K562 (cell line): ENCODE data around the gene POU2F1. TPM values are rescaled to one million over a fixed set of nuclear protein-coding genes. Genes with fewer than 3 reads are reported as not detected.

ENCODE experiments used
- ARID1B ChIP-seq: fragments of 450-650 bp; IDR thresholded peaks from 2 replicates; pipeline ENCODE4 v1.6.1; 2016; ENCODE audit warnings: antibody characterized with exemption, mild to moderate bottlenecking, inconsistent platforms
- ATF7 ChIP-seq: fragments of 450-650 bp; IDR thresholded peaks from 2 replicates; pipeline ENCODE4 v1.7.1; 2014; ENCODE audit warnings: mild to moderate bottlenecking, moderate library complexity
- CBFA2T2 ChIP-seq: fragments of 450-650 bp; conservative IDR thresholded peaks from 2 replicates; pipeline ENCODE4 v1.6.1; 2017; ENCODE audit warnings: mild to moderate bottlenecking
- EP300 ChIP-seq: IDR thresholded peaks from 2 replicates; pipeline ENCODE4 v1.6.1; 2012; ENCODE audit warnings: low read length, improper control_type of control experiment
- FOXJ3 ChIP-seq: sonication (generic); formaldehyde crosslinking; IDR thresholded peaks from 2 replicates; pipeline ENCODE4 v1.4.0; 2020; ENCODE audit warnings: mild to moderate bottlenecking, missing genetic modification reagents
- GATA2 ChIP-seq: sonication (generic); formaldehyde crosslinking; IDR thresholded peaks from 2 replicates; pipeline ENCODE4 v1.4.0; 2020; ENCODE audit warnings: mild to moderate bottlenecking, missing genetic modification reagents
- GTF2E2 ChIP-seq: fragments of 200-800 bp; sonication (Bioruptor generic); IDR thresholded peaks from 2 replicates; pipeline ENCODE4 v1.6.1; 2016; ENCODE audit warnings: missing genetic modification characterization, missing compliant biosample characterization
- HDAC1 ChIP-seq, 2 experiments: fragments of 450-650 bp; IDR thresholded peaks; 2 replicates each; pipeline ENCODE4 v1.6.1; 2016 to 2017; ENCODE audit warnings: inconsistent platforms in 1 of 2, mild to moderate bottlenecking in 1 of 2, moderate library complexity in 1 of 2
- HDAC2 ChIP-seq: fragments of 450-650 bp; IDR thresholded peaks from 2 replicates; pipeline ENCODE4 v1.6.1; 2016; ENCODE audit warnings: mild to moderate bottlenecking
- KLF6 ChIP-seq: fragments of 250-450 bp; sonication (Bioruptor Pico); IDR thresholded peaks from 2 replicates; pipeline ENCODE4 v1.4.0; 2020; ENCODE audit warnings: mild to moderate bottlenecking, moderate library complexity, borderline replicate concordance
- NCOR1 ChIP-seq: fragments of 450-650 bp; IDR thresholded peaks from 2 replicates; pipeline ENCODE4 v1.6.1; 2016; ENCODE audit warnings: mild to moderate bottlenecking, moderate library complexity
- NR1H2 ChIP-seq: sonication (generic); formaldehyde crosslinking; IDR thresholded peaks from 2 replicates; pipeline ENCODE4 v1.4.0; 2020; ENCODE audit warnings: mild to moderate bottlenecking, missing genetic modification reagents
- ZEB2 ChIP-seq: fragments of 450-650 bp; IDR thresholded peaks from 2 replicates; pipeline ENCODE4 v1.6.1; 2016
- ZFP30 ChIP-seq: fragments of 250-450 bp; sonication (Bioruptor Pico); IDR thresholded peaks from 2 replicates; pipeline ENCODE4 v1.8.0; 2022; ENCODE audit warnings: moderate library complexity, mild to moderate bottlenecking, inconsistent platforms, borderline replicate concordance
- polyA plus RNA-seq, 8 experiments: library from polyadenylated mRNA; depleted of rRNA in 4 of 8; stranded (reverse) in 5 of 8; unstranded in 3 of 8; fragments of >200 nt; fragmentation: Nextera tagmentation in 2 of 8; fragmentation: Illumina TruSeq in 1 of 8; extraction: Ambion mirVana in 2 of 8; extraction: Trizol in 1 of 8; gene quantifications; 2 replicates each; pipeline versions ENCODE4 v1.2.1 to v1.2.3, GENCODE V29; 2011 to 2014; ENCODE audit warnings: inconsistent platforms in 1 of 8, missing spikeins in 1 of 8
- total RNA-seq, 7 experiments: library from RNA; depleted of rRNA in 6 of 7; stranded (reverse); fragments of >200 nt in 6 of 7; fragmentation: Illumina TruSeq in 2 of 7; extraction: Trizol in 2 of 7; gene quantifications; 2 replicates each; pipeline versions ENCODE4 v1.2.1 to v1.2.3, GENCODE V29; 2011 to 2021; ENCODE audit warnings: low replicate concordance in 1 of 7
- TF ChIP-seq, protein P1 (sequence below): fragments of 450-650 bp; formaldehyde crosslinking; IDR thresholded peaks from 2 replicates; pipeline ENCODE4 v1.4.0; 2022; ENCODE audit warnings: missing genetic modification characterization
- TF ChIP-seq, protein P2 (sequence below): sonication (generic); IDR thresholded peaks from 2 replicates; pipeline ENCODE4 v1.6.1; 2016

The POU2F1 gene
- total and polyA plus RNA-seq, 9 of the 15 experiments (the other 6 are each of a cell fraction or from before 2014, with no cell fraction given), result 2.6 to 22.3 (median 8.8) TPM

DNA sequence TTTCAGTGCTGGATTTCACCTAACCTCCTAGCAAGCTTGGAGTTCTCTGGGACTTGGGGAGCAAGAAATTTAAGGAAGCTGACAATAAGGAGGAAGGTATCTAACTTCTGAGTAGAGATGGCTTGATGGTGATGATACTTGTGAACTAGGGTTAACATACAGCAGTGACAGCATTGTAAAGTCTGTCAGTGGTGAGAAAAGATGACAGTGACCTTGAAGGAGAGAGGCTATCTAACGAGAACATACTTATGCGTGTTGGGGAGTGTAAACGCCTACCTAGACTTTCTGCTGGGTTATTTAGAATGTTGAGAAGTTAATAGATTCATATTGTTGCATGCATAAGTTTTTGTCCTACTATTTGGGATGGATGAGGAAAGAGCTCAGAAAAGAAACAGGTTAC, 16.3 kb downstream of the POU2F1 start (continued):
- TF ChIP-seq EP300, result peak; percentile 43; the same call in 1 of the 2 replicates
- TF ChIP-seq, protein P1, sequence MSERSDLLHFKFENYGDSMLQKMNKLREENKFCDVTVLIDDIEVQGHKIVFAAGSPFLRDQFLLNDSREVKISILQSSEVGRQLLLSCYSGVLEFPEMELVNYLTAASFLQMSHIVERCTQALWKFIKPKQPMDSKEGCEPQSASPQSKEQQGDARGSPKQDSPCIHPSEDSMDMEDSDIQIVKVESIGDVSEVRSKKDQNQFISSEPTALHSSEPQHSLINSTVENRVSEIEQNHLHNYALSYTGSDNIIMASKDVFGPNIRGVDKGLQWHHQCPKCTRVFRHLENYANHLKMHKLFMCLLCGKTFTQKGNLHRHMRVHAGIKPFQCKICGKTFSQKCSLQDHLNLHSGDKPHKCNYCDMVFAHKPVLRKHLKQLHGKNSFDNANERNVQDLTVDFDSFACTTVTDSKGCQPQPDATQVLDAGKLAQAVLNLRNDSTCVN (CRISPR knock-in tag), result no peak
- no peak for TF ChIP-seq NR1H2
- TF ChIP-seq ARID1B, result peak; percentile 85
- TF ChIP-seq NCOR1, result peak; percentile 68; the same call in 1 of the 2 replicates
- peak; percentile 18; the same call in 1 of the 2 replicates for TF ChIP-seq GATA2 (CRISPR knock-in tag)
- 0 out of 2 replicates have a peak, but pooled peaks have one; percentile 55 for TF ChIP-seq HDAC2
- TF ChIP-seq ATF7, result 0 out of 2 replicates have a peak, but pooled peaks have one; percentile 41
- TF ChIP-seq KLF6, result no peak
- TF ChIP-seq HDAC1 (IDR thresholded peaks at IDR 0.05), result peak in 1 of 2 experiments; percentile 70; a peak in 2 of 4 replicates
- no peak for TF ChIP-seq GTF2E2
- TF ChIP-seq FOXJ3 (CRISPR knock-in tag), result no peak
- no peak for TF ChIP-seq ZFP30 (CRISPR knock-in tag)
- TF ChIP-seq ZEB2, result peak; percentile 44; the same call in 1 of the 2 replicates
- TF ChIP-seq CBFA2T2, result peak; percentile 77
- TF ChIP-seq, protein P2, sequence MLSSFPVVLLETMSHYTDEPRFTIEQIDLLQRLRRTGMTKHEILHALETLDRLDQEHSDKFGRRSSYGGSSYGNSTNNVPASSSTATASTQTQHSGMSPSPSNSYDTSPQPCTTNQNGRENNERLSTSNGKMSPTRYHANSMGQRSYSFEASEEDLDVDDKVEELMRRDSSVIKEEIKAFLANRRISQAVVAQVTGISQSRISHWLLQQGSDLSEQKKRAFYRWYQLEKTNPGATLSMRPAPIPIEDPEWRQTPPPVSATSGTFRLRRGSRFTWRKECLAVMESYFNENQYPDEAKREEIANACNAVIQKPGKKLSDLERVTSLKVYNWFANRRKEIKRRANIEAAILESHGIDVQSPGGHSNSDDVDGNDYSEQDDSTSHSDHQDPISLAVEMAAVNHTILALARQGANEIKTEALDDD, result peak; percentile 93
